Upper lobe of left lung (tissue), 6 donors: ENCODE data around the gene SLC25A45. TPM values are rescaled to one million over a fixed set of nuclear protein-coding genes. Genes with fewer than 3 reads are reported as not detected.

ENCODE experiments used
- ATAC-seq, 2 donors: fragments of 200-7000 bp; cut with Tn5 transposase; one replicate each; pipeline ENCODE4 v1.9.1; 2022; ENCODE audit warnings: mild to moderate bottlenecking in 2 of 2, moderate library complexity in 2 of 2; ENCODE audit not compliant: low FRiP score in 2 of 2
- DNase-seq, 2 donors: peaks; one replicate each; pipeline ENCODE4 v3.0.0-alpha.2; 2019 to 2020
- H3K27ac ChIP-seq, 4 donors: fragments of 200-600 bp; sonication (generic); one replicate each; pipeline ENCODE4 v1.5.1; 2016 to 2019
- H3K27me3 ChIP-seq, 4 donors: fragments of 200-600 bp; sonication (generic); one replicate each; pipeline ENCODE4 v1.5.1; 2017 to 2019
- H3K36me3 ChIP-seq, 4 donors: fragments of 200-600 bp; sonication (generic); one replicate each; pipeline ENCODE4 v1.5.1; 2016 to 2019
- H3K4me1 ChIP-seq, 4 donors: fragments of 200-600 bp; sonication (generic); one replicate each; pipeline ENCODE4 v1.5.1; 2018 to 2019
- H3K4me3 ChIP-seq, 4 donors: fragments of 200-600 bp; sonication (generic); one replicate each; pipeline ENCODE4 v1.5.1; 2017 to 2019; ENCODE audit warnings: mild to moderate bottlenecking in 2 of 4, moderate library complexity in 1 of 4
- H3K9me3 ChIP-seq, 4 donors: fragments of 200-600 bp; sonication (generic); one replicate each; pipeline ENCODE4 v1.5.1; 2018 to 2019
- EP300 ChIP-seq, 4 donors: sonication (generic); formaldehyde crosslinking; IDR thresholded peaks; one replicate each; pipeline ENCODE4 v1.5.1; 2017; ENCODE audit warnings: antibody characterized with exemption in 4 of 4, control low read depth in 2 of 4
- POLR2A ChIP-seq, 4 donors: fragments of 450-650 bp; IDR thresholded peaks; one replicate each; pipeline ENCODE4 v1.5.1; 2016 to 2017; ENCODE audit warnings: antibody characterized with exemption in 4 of 4, mild to moderate bottlenecking in 2 of 4
- POLR2AphosphoS5 ChIP-seq, 2 donors: sonication (generic); formaldehyde crosslinking; IDR thresholded peaks; one replicate each; pipeline ENCODE4 v1.5.1; 2017; ENCODE audit warnings: antibody characterized with exemption in 2 of 2
- WGBS, 2 donors: methylation state at CpG; one replicate each; pipeline ENCODE4 v1.1.5; 2017 to 2018; 5-methylcytosine and 5-hydroxymethylcytosine counted together
- total RNA-seq, 6 donors: library from RNA; depleted of rRNA in 4 of 6; stranded (reverse); fragments of >200 nt in 4 of 6; gene quantifications; one replicate each; pipeline versions ENCODE4 v1.1.0 to v1.2.1, GENCODE V29; 2016 to 2021
- TF ChIP-seq, protein P1 (sequence below), 6 experiments: fragments of 450-650 bp in 4 of 6; fragments of 200-600 bp in 2 of 6; sonication (generic) in 2 of 6; IDR thresholded peaks; one replicate each; pipeline ENCODE4 v1.5.1; 2016 to 2019; ENCODE audit warnings: antibody characterized with exemption in 6 of 6
- donor health status: DM: no; HTN: no; CAD: no; lungs with moderate emphysema.
- donor health status: DM: no; HTN: yes; CAD: no; lungs with severe emphysema.

The SLC25A45 gene
- total RNA-seq, 6 donors from 2014 or later: 5.5 to 40.8 (median 19.4) TPM

DNA sequence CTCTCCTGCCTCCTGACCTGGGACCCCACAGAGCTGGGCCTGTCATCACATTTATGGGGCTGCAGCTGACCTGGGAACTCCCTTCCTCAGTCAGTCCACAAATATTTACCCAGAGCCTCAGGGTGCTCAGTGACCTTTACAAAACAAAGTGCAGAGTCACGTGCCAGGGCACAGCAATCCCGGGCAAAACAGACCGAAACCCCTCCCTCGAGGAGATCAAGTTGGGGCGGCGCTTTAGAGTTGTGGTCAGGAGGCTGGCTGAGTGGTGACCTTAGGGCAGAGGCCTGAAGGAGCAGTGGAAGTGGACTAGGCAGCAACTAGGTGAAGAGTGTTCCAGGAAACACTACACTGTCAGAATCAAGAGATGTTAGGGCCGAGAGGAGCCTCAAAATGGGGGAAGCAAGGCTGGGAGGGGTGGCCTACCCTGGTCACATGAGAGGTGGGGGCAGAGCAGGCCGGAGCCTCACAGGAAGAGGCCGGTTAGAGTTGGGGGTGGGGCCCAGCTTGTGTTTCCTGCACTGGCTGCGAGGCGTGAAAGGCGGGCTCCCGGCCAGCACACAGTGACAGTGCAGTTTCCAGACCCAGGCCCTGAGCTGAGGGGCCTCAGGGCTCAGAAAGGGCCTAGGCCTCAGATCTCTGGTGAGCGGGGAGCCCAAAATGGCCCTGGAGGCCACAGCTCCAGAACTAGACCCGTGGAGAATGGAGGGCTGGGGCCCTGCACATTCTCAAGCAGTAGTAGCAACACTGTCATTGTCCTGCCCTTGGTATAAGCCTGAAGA, 36.4 kb upstream of the SLC25A45 start:
- Histone ChIP-seq H3K9me3 (no peaks in the 10 kb centered on the region), H3K36me3 (peaks cover 0 to 5% (median 1%) of the 10 kb centered on the region in 4 donors), H3K4me3 (peak overlapping the region in 3 of 4 donors; percentile 33 to 79 (median 66)), H3K27me3 (no peaks in the 10 kb centered on the region), H3K27ac (peak overlapping the region; percentile 97 to 100 (median 100)), H3K4me1 (peaks cover 39 to 62% (median 46%) of the 10 kb centered on the region in 4 donors)
- 0% methylated on average over 15 of the region's 15 CpGs for WGBS, 2 donors
- peak; percentile 46 to 82 for ATAC-seq
- TF ChIP-seq POLR2AphosphoS5 (IDR thresholded peaks at IDR 0.05): peak; percentile 92 to 96
- TF ChIP-seq, protein P1, sequence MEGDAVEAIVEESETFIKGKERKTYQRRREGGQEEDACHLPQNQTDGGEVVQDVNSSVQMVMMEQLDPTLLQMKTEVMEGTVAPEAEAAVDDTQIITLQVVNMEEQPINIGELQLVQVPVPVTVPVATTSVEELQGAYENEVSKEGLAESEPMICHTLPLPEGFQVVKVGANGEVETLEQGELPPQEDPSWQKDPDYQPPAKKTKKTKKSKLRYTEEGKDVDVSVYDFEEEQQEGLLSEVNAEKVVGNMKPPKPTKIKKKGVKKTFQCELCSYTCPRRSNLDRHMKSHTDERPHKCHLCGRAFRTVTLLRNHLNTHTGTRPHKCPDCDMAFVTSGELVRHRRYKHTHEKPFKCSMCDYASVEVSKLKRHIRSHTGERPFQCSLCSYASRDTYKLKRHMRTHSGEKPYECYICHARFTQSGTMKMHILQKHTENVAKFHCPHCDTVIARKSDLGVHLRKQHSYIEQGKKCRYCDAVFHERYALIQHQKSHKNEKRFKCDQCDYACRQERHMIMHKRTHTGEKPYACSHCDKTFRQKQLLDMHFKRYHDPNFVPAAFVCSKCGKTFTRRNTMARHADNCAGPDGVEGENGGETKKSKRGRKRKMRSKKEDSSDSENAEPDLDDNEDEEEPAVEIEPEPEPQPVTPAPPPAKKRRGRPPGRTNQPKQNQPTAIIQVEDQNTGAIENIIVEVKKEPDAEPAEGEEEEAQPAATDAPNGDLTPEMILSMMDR (IDR thresholded peaks at IDR 0.05): peak in 4 of 6 experiments; percentile 9 to 19 (median 12)
- TF ChIP-seq EP300 (IDR thresholded peaks at IDR 0.05): peak; percentile 50 to 95 (median 89)
- TF ChIP-seq POLR2A (IDR thresholded peaks at IDR 0.05): peak in 3 of 4 donors; percentile 84 to 92 (median 87)
- DNase-seq: peak; percentile 95 to 99

DNA sequence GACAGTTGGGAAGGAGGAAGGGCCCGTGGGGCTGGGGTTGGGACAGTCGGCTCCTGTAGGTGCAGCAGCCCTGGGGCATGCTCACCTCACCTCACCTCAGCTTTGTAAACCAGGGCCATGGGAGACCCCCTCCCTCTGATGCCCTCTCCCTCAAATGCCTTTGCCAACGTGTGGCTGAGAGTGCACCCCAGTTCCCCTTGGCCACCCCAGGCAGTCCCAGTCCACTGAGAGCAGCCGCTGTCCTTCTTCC, 35.9 kb upstream of the SLC25A45 start:
- 0 to 2% methylated on average over 1 to 4 of the region's 4 CpGs for WGBS, 2 donors
- H3K4me1 ChIP-seq: peaks cover 39 to 62% (median 46%) of the 10 kb centered on the region in 4 donors
- no peaks in the 10 kb centered on the region for H3K27me3 ChIP-seq
- no peak for TF ChIP-seq EP300 (IDR thresholded peaks at IDR 0.05)
- TF ChIP-seq, protein P1 (IDR thresholded peaks at IDR 0.05): no peak
- no peak for TF ChIP-seq POLR2AphosphoS5 (IDR thresholded peaks at IDR 0.05)
- peak in 2 of 4 donors; percentile 78 to 86 for TF ChIP-seq POLR2A (IDR thresholded peaks at IDR 0.05)
- no peak for ATAC-seq
- no peaks in the 10 kb centered on the region for H3K9me3 ChIP-seq
- peak overlapping the region; percentile 97 to 100 (median 100) for H3K27ac ChIP-seq
- DNase-seq: peak in 1 of 2 donors; percentile 81
- H3K4me3 ChIP-seq: peak overlapping the region in 3 of 4 donors; percentile 33 to 79 (median 66)
- peaks cover 0 to 8% (median 3%) of the 10 kb centered on the region in 4 donors for H3K36me3 ChIP-seq

DNA sequence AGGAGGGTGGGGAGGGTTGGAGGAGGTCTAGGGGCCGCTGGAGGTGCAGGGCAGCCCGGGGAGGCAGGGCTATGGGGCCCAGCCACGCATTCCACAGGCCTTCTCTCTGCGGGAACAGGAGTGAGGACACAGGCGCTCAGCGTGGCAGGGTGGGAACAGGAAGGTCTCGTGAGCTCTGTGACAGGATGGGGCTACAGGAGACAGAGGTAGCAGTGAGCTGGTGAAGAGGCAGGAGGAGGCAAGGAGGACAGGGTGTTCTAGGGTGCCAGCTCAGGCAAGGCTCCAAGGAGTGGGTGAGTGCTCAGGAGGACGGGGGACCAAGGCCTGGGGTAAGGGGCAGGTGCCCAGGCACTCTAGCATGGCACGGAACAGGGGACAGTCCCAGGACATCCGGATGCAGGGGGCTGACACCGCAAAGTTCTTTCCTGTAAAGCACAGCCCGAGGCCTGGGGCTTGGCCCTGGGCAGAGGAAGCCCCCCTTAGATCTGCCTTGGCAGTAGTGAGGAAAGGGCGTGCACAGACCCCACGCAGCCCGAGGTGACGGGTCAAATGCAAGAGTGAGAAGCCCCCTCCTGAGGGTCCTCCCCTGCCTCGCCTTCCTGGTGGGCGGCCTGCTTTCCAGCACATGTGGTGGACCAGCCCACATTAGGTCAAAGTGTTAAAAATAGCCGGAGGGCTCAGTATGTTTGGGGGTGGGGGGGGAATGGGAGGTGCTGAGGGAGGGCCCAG, 35.4 kb upstream of the SLC25A45 start:
- WGBS, 2 donors: 4 to 7% methylated on average over 10 to 19 of the region's 19 CpGs
- Histone ChIP-seq H3K27me3 (no peaks in the 10 kb centered on the region), H3K27ac (peak overlapping the region; percentile 97 to 100 (median 100)), H3K36me3 (peaks cover 0 to 8% (median 3%) of the 10 kb centered on the region in 4 donors), H3K4me1 (peaks cover 39 to 62% (median 46%) of the 10 kb centered on the region in 4 donors), H3K4me3 (peak overlapping the region; percentile 18 to 79 (median 50)), H3K9me3 (no peaks in the 10 kb centered on the region)
- TF ChIP-seq EP300 (IDR thresholded peaks at IDR 0.05): peak in 2 of 4 donors; percentile 68 to 84
- TF ChIP-seq, protein P1 (IDR thresholded peaks at IDR 0.05): no peak
- TF ChIP-seq POLR2AphosphoS5 (IDR thresholded peaks at IDR 0.05): peak; percentile 72 to 73
- peak in 2 of 4 donors; percentile 47 to 57 for TF ChIP-seq POLR2A (IDR thresholded peaks at IDR 0.05)
- ATAC-seq: peak in 1 of 2 donors; percentile 0
- peak; percentile 80 to 81 for DNase-seq

DNA sequence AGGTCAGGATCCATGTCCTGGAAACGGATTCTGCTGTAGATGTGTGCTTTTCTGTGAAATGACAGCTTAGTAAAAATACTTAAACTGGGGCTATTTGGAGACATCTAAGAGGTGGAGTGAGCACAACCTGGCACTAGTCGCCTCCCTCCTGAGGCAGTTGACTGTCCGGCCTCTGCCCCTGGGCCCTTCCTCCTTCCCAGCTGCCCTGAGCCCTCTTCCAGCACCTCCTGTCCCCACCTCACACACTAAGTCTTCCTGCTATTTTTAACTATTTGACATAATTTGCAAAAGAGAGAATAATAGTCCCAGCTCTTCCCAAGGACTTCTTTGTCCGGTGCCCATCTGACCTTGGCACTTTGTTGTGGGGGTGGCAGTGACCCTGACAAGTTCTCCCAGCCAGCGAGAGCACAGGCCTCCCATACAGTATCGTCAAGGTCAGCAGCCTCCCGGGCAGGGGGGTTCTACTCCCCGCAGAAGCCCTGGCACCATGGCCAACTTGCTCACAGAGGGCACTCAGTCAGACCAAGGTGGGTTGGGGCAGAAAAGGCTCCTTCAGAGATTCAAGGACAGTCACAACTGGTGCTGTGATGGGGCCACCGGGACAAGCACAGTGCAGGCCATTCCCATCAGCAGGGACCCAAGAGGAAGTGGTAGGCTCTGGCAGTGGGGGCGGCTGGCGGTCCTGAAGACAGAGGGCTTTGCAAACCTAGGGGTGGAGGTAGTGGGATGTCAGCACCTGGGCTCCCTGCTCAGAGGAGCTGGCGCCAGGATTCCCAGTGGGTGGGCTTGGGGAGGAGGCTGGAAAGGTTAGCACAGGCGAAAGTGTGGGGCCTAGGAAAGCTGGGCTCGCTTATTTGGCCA, 34.6 kb upstream of the SLC25A45 start:
- Histone ChIP-seq H3K27me3 (no peaks in the 10 kb centered on the region), H3K4me1 (peaks cover 39 to 62% (median 46%) of the 10 kb centered on the region in 4 donors), H3K36me3 (peaks cover 0 to 14% (median 6%) of the 10 kb centered on the region in 4 donors), H3K4me3 (peak overlapping the region in 3 of 4 donors; percentile 33 to 79 (median 66)), H3K27ac (peak overlapping the region; percentile 97 to 100 (median 100)), H3K9me3 (no peaks in the 10 kb centered on the region)
- DNase-seq: peak in 1 of 2 donors; percentile 71
- WGBS, 2 donors: 13 to 25% methylated on average over 8 to 14 of the region's 14 CpGs
- no peak for ATAC-seq
- no peak for TF ChIP-seq EP300 (IDR thresholded peaks at IDR 0.05)
- TF ChIP-seq POLR2AphosphoS5 (IDR thresholded peaks at IDR 0.05): no peak
- TF ChIP-seq, protein P1 (IDR thresholded peaks at IDR 0.05): no peak
- peak in 1 of 4 donors; percentile 18 for TF ChIP-seq POLR2A (IDR thresholded peaks at IDR 0.05)
